Astrocyte of the cerebellum (primary cell): ENCODE measurements around the gene ARF6.

Source experiments
- DNase-seq: peaks from one replicate; pipeline ENCODE4 v3.0.0-alpha.2; 2011; ENCODE audit warnings: low read depth
- H3K4me3 ChIP-seq: 2 replicates; pipeline ENCODE4 v1.5.1; 2011; ENCODE audit warnings: mild to moderate bottlenecking, low read depth, low read length, moderate library complexity
- in situ Hi-C: cut with HindIII; loops from 2 replicates; pipeline ENCODE4 v1.10.0; 2017; ENCODE audit warnings: low sequenced_read_pairs
- TF ChIP-seq, protein P1 (sequence below): IDR thresholded peaks from 2 replicates; pipeline ENCODE4 v1.5.1; 2012; ENCODE audit warnings: low read length, low read depth, moderate library complexity, mild to moderate bottlenecking; ENCODE audit errors: missing control alignments

ARF6 gene

DNA sequence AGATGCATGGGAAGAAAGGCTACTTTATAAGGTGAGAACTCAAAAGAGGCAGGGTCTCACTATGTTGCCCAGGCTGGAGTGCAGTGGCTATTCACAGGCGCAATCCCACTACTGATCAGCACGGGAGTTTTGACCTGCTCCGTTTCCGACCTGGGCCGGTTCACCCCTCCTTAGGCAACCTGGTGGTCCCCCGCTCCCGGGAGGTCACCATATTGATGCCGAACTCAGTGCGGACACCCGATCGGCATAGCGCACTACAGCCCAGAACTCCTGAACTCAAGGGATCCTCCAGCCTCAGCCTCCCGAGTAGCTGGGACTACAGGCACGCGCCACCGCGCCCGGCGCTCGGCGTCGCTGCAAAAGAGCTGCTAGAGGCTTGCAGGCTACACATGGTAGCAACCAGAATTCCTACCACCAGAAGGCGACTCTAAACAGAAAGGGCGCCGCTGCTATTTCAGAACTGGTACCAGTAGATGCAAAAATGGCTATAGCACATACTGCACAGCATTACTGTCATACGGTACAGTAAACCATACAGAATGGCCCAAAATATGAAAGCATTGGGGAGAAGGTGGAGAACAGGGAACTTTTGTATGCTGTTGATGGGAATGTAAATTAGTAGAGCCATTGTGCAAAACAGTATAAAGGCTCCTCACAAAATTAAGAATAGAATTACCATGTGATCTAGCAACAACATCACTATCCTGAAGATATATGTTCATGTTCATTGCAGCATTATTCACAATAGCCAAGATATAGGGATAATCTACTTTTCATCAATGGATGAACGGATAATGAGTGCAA, 39.1 kb upstream of the ARF6 start:
- TF ChIP-seq, protein P1, sequence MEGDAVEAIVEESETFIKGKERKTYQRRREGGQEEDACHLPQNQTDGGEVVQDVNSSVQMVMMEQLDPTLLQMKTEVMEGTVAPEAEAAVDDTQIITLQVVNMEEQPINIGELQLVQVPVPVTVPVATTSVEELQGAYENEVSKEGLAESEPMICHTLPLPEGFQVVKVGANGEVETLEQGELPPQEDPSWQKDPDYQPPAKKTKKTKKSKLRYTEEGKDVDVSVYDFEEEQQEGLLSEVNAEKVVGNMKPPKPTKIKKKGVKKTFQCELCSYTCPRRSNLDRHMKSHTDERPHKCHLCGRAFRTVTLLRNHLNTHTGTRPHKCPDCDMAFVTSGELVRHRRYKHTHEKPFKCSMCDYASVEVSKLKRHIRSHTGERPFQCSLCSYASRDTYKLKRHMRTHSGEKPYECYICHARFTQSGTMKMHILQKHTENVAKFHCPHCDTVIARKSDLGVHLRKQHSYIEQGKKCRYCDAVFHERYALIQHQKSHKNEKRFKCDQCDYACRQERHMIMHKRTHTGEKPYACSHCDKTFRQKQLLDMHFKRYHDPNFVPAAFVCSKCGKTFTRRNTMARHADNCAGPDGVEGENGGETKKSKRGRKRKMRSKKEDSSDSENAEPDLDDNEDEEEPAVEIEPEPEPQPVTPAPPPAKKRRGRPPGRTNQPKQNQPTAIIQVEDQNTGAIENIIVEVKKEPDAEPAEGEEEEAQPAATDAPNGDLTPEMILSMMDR: peak; percentile 75
- peak; percentile 67 for DNase-seq
- in situ Hi-C loops: no loop called here

DNA sequence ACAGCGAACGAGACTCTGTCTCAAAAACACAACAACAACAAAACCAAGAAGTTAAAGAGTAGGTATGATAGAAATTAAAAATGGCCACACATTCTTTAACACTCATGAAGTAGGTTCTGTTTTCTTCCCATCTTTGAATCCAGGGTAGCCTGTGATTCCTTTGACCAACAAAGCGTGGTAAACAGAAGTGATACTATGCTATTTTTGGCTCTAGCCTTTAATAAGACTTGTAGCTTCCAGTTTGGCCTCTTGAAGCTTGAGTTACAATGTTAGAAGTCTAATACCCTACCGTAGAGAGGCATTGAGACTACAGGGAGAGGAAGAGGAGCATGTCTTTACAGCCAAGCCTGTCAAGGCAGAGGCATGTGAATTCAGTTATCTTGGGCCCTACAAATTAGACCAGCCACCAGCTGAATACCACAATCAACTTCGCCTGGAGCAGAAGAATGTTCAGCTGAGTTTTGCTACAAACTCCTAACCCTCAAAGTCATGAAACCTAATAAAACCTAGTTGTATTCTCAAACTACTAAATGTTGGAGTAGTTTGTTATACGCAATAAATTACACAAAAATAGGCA, 35.4 kb upstream of the ARF6 start:
- DNase-seq: no peak
- no peak overlapping the region for H3K4me3 ChIP-seq
- TF ChIP-seq, protein P1: no peak
- in situ Hi-C loops: no loop called here

More for the DNA sequence above, 39.1 kb upstream of the ARF6 start:
- peak overlapping the region; percentile 90 for H3K4me3 ChIP-seq

DNA sequence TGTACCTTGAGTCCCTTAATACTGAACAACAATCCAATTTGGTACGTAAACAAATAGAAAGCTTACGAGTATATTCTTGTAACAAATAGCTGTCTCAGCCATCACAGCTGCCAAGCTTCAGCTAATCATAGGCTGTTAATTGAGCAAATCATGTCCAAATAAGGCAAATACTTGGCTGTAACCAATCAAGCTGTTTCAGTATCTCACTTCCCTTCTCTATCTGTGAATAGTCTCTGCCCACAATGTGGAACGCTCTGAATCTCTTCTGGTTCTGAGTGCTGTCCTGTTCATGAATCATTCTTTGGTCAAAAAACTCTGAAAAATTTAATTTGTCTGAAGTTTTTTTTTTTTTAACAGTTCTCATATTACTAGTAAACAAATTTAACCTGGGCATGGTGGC, 34.5 kb upstream of the ARF6 start:
- DNase-seq: no peak
- TF ChIP-seq, protein P1: no peak
- in situ Hi-C loops: no loop called here
- H3K4me3 ChIP-seq: no peak overlapping the region

DNA sequence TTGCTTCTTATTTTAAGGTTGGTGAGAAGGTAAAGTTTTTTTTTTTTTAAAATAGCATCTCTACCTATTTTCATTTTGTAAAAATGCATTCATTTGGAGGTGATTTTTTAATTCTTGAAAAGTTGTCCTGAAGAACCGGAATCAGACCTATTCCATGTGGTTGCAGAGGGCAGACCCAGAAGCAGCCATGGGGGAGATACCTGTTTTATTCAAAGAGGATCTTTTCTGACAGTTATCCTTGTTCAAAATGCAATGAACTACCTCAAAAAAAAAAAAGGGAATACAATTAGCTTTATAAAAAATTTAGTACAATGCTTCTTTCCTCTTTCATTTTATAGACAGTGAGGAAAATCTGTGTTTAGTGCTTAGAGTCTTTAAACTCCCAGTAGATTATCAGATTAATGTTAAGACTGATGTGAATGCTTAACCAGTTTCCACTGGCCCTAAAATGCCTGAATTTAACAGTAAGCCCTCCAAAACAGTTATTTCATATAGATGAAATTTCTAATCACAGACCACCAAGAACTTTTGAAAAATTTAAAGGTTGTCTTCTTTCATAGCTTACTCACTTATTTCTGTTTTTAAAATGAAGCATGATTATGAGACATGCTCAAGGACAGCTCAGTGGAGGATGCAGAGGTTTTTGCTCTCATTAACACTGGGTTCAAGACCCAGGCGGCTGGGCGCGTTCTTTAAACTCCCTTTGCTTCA, 31.7 kb upstream of the ARF6 start:
- in situ Hi-C loops: loop anchor here (10.0 kb wide), 1 partner anchor 264 kb away; no protein-coding TSS in a partner anchor
- TF ChIP-seq, protein P1: no peak
- peak overlapping the region; percentile 85 for H3K4me3 ChIP-seq
- no peak for DNase-seq

DNA sequence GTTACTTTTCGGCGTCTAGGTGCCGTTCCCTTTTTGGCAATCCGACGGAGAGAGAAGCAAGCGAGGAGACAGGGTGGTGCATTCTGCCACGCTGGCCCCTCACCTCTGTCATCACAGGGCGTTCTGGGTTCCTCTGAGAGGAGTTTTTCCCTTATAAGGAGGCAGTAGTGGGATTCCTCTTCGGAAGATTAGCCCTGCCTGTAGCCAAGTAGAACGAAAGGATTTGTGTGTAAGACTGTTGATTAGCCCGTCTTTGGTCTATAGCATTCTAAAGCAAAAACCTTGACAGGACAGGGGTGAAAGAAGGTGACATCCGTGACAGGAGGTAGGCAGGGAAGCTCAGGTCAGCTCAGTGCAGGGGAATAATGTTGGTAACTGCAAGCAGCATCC, 31.2 kb upstream of the ARF6 start:
- H3K4me3 ChIP-seq: peak overlapping the region; percentile 85
- TF ChIP-seq, protein P1: no peak
- in situ Hi-C loops: loop anchor here (10.0 kb wide), 1 partner anchor 263 kb away; no protein-coding TSS in a partner anchor
- DNase-seq: peak; percentile 58

DNA sequence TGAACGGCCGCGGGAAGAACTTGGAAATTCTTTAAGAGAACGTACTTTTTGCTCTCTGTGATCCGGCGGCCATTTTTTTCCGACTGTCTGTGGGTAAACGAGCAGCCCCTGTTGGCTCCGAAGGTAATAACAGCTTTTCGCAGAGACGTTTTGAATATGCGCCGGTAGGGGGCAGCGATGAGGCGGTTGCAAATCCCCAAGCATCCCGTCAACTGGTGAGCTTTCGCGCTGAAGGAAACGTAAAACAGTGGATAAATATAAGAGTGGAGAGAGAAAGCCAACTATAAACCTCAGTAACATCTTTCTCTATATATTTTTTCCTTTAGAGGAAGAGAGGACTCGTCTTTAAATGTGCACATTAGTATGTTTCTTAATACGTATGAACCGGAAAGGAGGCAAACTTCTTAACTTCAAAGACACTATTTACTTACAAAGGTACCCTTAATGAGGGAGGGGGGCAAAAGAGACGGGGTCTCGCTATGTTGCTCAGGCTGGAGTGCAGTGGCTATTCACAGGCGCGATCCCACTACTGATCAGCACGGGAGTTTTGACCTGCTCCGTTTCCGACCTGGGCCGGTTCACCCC, 30.7 kb upstream of the ARF6 start:
- in situ Hi-C loops: loop anchor here (10.0 kb wide), 1 partner anchor 263 kb away; no protein-coding TSS in a partner anchor
- TF ChIP-seq, protein P1: peak; percentile 100
- peak overlapping the region; percentile 85 for H3K4me3 ChIP-seq
- peak; percentile 80 for DNase-seq
